ENCODE results near the gene SLC44A4.
"Not testable (repeated sequence)": the region's sequence is repeated elsewhere in the genome, so short reads cannot be mapped to it uniquely, and the experiment has no call there.

The SLC44A4 gene

DNA sequence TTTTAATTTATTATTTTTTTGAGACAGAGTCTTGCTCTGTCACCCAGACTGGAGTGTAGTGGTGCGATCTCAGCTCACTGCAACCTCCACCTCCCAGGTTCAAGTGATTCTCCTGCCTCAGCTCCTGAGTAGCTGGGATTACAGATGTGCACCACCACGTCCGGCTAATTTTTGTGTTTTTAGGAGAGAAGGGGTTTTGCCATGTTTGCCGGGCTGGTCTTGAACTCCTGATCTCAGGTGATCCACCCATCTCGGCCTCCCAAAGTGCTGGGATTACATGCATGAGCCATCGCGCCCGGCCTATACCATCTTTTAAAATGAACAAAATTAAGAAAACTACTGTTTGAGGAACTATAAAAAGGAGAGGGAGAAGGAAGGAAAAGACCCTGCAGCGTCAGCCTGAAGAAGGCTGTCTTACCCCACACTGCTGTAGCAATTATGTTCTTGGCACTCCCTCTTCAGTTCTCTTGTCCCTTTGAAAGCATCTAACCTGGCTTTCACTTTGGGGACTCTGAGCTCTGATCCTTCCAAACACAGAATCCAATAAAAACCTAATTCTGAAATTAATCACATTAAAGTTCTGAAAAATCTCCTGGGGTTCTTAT lies 55.1 kb downstream of the SLC44A4 start:
- H4K12ac ChIP-seq (ENCODE audit: low read depth, low read length); H3K36me3 ChIP-seq (ENCODE audit: control insufficient read depth in 1 of 2, insufficient read depth in 2 of 2, low read length in 2 of 2); H3K4me3 ChIP-seq (ENCODE audit: low read depth, low read length); H3K79me2 ChIP-seq (ENCODE audit: control insufficient read depth, insufficient read depth, low read length, poor library complexity); H3K27me3 ChIP-seq (ENCODE audit: insufficient read depth, low read length); H3K4ac ChIP-seq (ENCODE audit: low read depth, low read length); H3K18ac ChIP-seq (ENCODE audit: low read length); H2AK5ac ChIP-seq (ENCODE audit: low read length); H4K8ac ChIP-seq (ENCODE audit: low read depth, low read length); H3K9me3 ChIP-seq (ENCODE audit: insufficient read depth, low read depth, low read length); H3K27ac ChIP-seq (ENCODE audit: low read depth, low read length); H2BK5ac ChIP-seq (ENCODE audit: low read depth, low read length, poor library complexity); H2BK120ac ChIP-seq (ENCODE audit: insufficient read depth, low read length, poor library complexity); H3K23ac ChIP-seq (ENCODE audit: low read length); H3K14ac ChIP-seq (ENCODE audit: low read length); DNase-seq; H3K4me2 ChIP-seq (ENCODE audit: low read length); H2AFZ ChIP-seq (ENCODE audit: insufficient read depth, low read length, poor library complexity); H3K9ac ChIP-seq (ENCODE audit: low read length): not testable (repeated sequence)
- WGBS (ENCODE audit: extremely low coverage, insufficient coverage, insufficient read length), result no CpG with 5 or more reads among the region's 9 CpGs
- Histone ChIP-seq H3K4me1 (ENCODE audit: control insufficient read depth in 1 of 2, insufficient read depth in 2 of 2, low read length in 2 of 2) (peaks cover 7 to 19% of the 10 kb centered on the region in 2 experiments), H3K79me1 (ENCODE audit: low read length) (peaks cover 24% of the 10 kb centered on the region), H4K91ac (ENCODE audit: low read depth, low read length) (peak overlapping the region; percentile 43), H2BK12ac (ENCODE audit: low read length) (peak overlapping the region; percentile 36)

DNA sequence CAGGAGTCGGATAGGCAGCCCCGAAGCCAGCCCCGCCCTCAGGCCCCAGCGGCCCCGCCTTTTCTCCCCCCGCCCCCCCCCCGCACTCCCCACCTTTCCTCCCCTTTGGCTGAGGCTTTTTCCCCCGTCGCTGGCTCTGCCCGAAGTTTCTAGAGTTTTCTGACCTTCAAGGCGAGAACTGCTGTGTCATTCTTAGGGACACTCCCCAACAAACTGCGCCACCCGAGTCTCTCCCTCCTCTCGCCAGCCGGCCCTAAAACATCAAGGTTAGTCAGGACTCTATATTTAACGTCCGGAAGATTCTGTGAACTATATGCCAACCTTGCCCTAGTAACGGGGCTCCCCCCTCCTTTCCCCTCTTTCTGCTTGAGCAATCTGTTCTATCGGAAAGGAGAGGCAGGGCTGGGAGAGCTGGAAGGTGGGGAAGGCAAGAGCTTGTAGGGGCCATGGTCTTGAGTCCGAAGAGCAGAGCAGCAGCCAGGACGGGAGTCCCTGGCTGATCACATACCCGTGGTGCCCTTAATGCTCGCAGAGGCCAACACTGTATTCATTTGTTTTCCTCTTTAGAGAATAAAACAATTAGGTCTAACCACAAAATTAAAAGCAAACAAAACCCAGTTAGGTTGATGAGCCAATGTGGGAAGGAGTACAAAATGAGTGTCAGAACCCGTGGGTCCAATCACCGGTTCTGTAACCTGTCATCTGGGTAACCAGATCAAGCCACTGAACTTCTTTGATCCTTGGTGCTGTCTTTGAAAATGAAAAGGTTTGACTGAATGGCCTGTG lies 56.6 kb downstream of the SLC44A4 start:
- Histone ChIP-seq H4K91ac (ENCODE audit: low read depth, low read length) (peak overlapping the region; percentile 90), H2AFZ (ENCODE audit: insufficient read depth, low read length, poor library complexity) (no peak overlapping the region), H2BK5ac (ENCODE audit: low read depth, low read length, poor library complexity) (peak overlapping the region; percentile 55), H4K12ac (ENCODE audit: low read depth, low read length) (peak overlapping the region; percentile 46), H3K18ac (ENCODE audit: low read length) (peak overlapping the region; percentile 85), H3K4me2 (ENCODE audit: low read length) (peak overlapping the region; percentile 57), H3K4me3 (ENCODE audit: low read depth, low read length) (peak overlapping the region; percentile 55), H3K9me3 (ENCODE audit: insufficient read depth, low read depth, low read length) (no peaks in the 10 kb centered on the region), H3K4me1 (ENCODE audit: control insufficient read depth in 1 of 2, insufficient read depth in 2 of 2, low read length in 2 of 2) (peaks cover 13 to 25% of the 10 kb centered on the region in 2 experiments), H3K23ac (ENCODE audit: low read length) (no peak overlapping the region), H4K8ac (ENCODE audit: low read depth, low read length) (peak overlapping the region; percentile 70), H2BK120ac (ENCODE audit: insufficient read depth, low read length, poor library complexity) (peak overlapping the region; percentile 50), H3K9ac (ENCODE audit: low read length) (peak overlapping the region; percentile 59), H3K36me3 (ENCODE audit: control insufficient read depth in 1 of 2, insufficient read depth in 2 of 2, low read length in 2 of 2) (no peaks in the 10 kb centered on the region), H3K79me2 (ENCODE audit: control insufficient read depth, insufficient read depth, low read length, poor library complexity) (peaks cover 4% of the 10 kb centered on the region), H3K27me3 (ENCODE audit: insufficient read depth, low read length) (no peaks in the 10 kb centered on the region), H3K4ac (ENCODE audit: low read depth, low read length) (peak overlapping the region; percentile 12), H2AK5ac (ENCODE audit: low read length) (peak overlapping the region; percentile 19), H3K79me1 (ENCODE audit: low read length) (peaks cover 24% of the 10 kb centered on the region), H3K27ac (ENCODE audit: low read depth, low read length) (peak overlapping the region; percentile 94), H3K14ac (ENCODE audit: low read length) (peak overlapping the region; percentile 58), H2BK12ac (ENCODE audit: low read length) (peak overlapping the region; percentile 28)
- WGBS (ENCODE audit: extremely low coverage, insufficient coverage, insufficient read length), result no CpG with 5 or more reads among the region's 25 CpGs
- DNase-seq, result peak; percentile 59 to 68

DNA sequence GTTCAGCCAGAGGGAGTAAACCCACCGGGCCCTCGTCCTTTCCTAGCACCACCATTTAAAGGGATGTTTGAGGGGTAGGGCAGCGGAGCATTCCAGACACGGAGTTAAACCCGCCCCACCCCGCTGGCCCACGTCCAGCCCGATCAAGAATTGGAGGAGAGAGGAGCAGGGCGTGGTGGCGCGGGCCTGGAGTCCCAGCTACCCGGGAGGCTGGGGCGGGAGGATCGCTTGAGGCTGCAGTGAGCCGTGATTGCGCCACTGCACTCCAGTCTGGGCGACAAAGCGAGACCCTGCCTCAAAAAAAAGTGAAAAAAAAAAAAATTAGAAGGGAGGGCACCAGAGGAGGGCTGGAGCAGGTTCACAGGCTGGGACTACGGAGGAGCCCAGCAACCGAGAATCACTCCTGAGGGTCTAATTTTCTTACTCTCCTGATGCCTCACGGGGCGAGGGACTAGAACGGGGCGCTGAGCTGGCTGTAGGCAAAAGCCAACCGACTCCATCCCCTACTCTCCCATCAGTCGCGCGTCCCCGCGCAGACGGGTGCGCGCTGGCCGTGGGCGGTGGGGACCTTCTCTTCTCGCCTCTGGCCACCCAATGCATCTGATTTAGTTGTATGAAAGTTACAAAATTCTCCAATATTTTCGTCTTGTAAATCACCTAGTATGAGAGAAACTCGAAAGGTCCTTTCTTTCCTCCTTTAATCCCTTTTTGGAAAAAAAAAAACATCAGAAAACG lies 57.3 kb downstream of the SLC44A4 start:
- H2AFZ ChIP-seq (ENCODE audit: insufficient read depth, low read length, poor library complexity), result peak overlapping the region; percentile 44
- no peaks in the 10 kb centered on the region for H3K27me3 ChIP-seq (ENCODE audit: insufficient read depth, low read length)
- peak overlapping the region; percentile 10 for H2BK12ac ChIP-seq (ENCODE audit: low read length)
- H3K4ac ChIP-seq (ENCODE audit: low read depth, low read length), result peak overlapping the region; percentile 65
- no peak overlapping the region for H3K23ac ChIP-seq (ENCODE audit: low read length)
- H3K14ac ChIP-seq (ENCODE audit: low read length), result peak overlapping the region; percentile 88
- H4K12ac ChIP-seq (ENCODE audit: low read depth, low read length), result peak overlapping the region; percentile 46
- peaks cover 12 to 22% of the 10 kb centered on the region in 2 experiments for H3K4me1 ChIP-seq (ENCODE audit: control insufficient read depth in 1 of 2, insufficient read depth in 2 of 2, low read length in 2 of 2)
- H3K4me3 ChIP-seq (ENCODE audit: low read depth, low read length), result peak overlapping the region; percentile 71
- peak; percentile 71 to 74 for DNase-seq
- H3K4me2 ChIP-seq (ENCODE audit: low read length), result peak overlapping the region; percentile 81
- H4K91ac ChIP-seq (ENCODE audit: low read depth, low read length), result peak overlapping the region; percentile 73
- peak overlapping the region; percentile 38 for H2AK5ac ChIP-seq (ENCODE audit: low read length)
- peak overlapping the region; percentile 44 for H3K9ac ChIP-seq (ENCODE audit: low read length)
- H4K8ac ChIP-seq (ENCODE audit: low read depth, low read length), result peak overlapping the region; percentile 68
- no peaks in the 10 kb centered on the region for H3K36me3 ChIP-seq (ENCODE audit: control insufficient read depth in 1 of 2, insufficient read depth in 2 of 2, low read length in 2 of 2)
- H3K9me3 ChIP-seq (ENCODE audit: insufficient read depth, low read depth, low read length), result no peaks in the 10 kb centered on the region
- WGBS (ENCODE audit: extremely low coverage, insufficient coverage, insufficient read length), result no CpG with 5 or more reads among the region's 39 CpGs
- H2BK5ac ChIP-seq (ENCODE audit: low read depth, low read length, poor library complexity), result peak overlapping the region; percentile 83
- H3K79me2 ChIP-seq (ENCODE audit: control insufficient read depth, insufficient read depth, low read length, poor library complexity), result peaks cover 4% of the 10 kb centered on the region
- peak overlapping the region; percentile 77 for H2BK120ac ChIP-seq (ENCODE audit: insufficient read depth, low read length, poor library complexity)
- H3K18ac ChIP-seq (ENCODE audit: low read length), result peak overlapping the region; percentile 42
- peak overlapping the region; percentile 80 for H3K27ac ChIP-seq (ENCODE audit: low read depth, low read length)
- H3K79me1 ChIP-seq (ENCODE audit: low read length), result peaks cover 20% of the 10 kb centered on the region

DNA sequence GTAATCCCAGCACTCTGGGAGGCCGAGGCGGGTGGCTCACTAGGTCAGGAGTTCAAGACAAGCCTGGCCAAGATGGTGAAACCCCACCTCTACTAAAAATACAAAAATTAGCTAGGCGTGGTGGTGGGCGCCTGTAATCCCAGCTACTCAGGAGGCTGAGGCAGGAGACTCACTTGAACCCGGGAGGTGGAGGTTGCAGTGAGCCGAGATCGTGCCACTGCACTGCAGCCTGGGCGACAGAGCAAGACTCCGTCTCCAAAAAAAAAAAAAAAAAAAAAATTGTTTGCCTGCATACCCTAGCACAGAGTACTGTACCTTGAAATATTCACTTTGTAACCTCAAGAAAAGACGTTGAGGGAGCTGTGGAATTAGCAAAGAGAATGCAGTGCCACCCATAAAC lies 58.4 kb downstream of the SLC44A4 start:
- H2BK120ac ChIP-seq (ENCODE audit: insufficient read depth, low read length, poor library complexity); H3K14ac ChIP-seq (ENCODE audit: low read length); H3K27me3 ChIP-seq (ENCODE audit: insufficient read depth, low read length); H2AFZ ChIP-seq (ENCODE audit: insufficient read depth, low read length, poor library complexity); H3K9me3 ChIP-seq (ENCODE audit: insufficient read depth, low read depth, low read length); H3K36me3 ChIP-seq (ENCODE audit: control insufficient read depth in 1 of 2, insufficient read depth in 2 of 2, low read length in 2 of 2); H3K9ac ChIP-seq (ENCODE audit: low read length); H2BK12ac ChIP-seq (ENCODE audit: low read length); H2BK5ac ChIP-seq (ENCODE audit: low read depth, low read length, poor library complexity); H3K23ac ChIP-seq (ENCODE audit: low read length); H4K91ac ChIP-seq (ENCODE audit: low read depth, low read length); H3K79me2 ChIP-seq (ENCODE audit: control insufficient read depth, insufficient read depth, low read length, poor library complexity); H3K18ac ChIP-seq (ENCODE audit: low read length); H4K8ac ChIP-seq (ENCODE audit: low read depth, low read length); H3K4ac ChIP-seq (ENCODE audit: low read depth, low read length); H3K4me2 ChIP-seq (ENCODE audit: low read length); H3K27ac ChIP-seq (ENCODE audit: low read depth, low read length); H2AK5ac ChIP-seq (ENCODE audit: low read length); H4K12ac ChIP-seq (ENCODE audit: low read depth, low read length); H3K4me3 ChIP-seq (ENCODE audit: low read depth, low read length); DNase-seq: not testable (repeated sequence)
- H3K79me1 ChIP-seq (ENCODE audit: low read length), result peaks cover 15% of the 10 kb centered on the region
- WGBS (ENCODE audit: extremely low coverage, insufficient coverage, insufficient read length), result no CpG with 5 or more reads among the region's 10 CpGs
- H3K4me1 ChIP-seq (ENCODE audit: control insufficient read depth in 1 of 2, insufficient read depth in 2 of 2, low read length in 2 of 2), result peaks cover 7 to 17% of the 10 kb centered on the region in 2 experiments

Measured in trophoblast cell (in vitro differentiated cells and primary cell).